NCI-H748 treated with DMSO at 0.1 percent for 48 hours (cell line): ENCODE measurements around the gene CDK19.

Experiments used
- DNase-seq: peaks from one replicate; lab custom pipeline; 2025; lab: John Stamatoyannopoulos, UW

Gene CDK19

GRCh38 chr6:110658631-110659211, 156.5 kb downstream of the CDK19 start:
- DNase-seq = no peak

DNA sequence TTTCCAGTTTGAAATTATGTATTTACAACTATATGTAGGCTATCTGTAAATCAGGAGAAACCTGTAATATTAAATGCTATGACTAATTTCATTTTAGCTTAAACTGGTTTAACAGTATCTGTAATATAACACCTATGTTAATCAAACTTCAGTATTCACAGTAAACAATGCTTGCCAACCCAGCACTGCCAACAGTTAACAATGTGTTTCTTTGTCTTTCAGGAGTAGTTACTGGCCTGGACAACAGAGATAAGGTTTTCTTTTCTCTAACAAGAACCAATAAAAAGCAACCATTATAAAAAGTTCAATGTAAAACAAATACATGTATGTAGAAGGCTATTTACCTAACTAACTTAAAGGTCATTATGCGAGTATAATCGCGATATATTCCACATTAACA, 158.8 kb downstream of the CDK19 start:
- DNase-seq = peak; percentile 71

DNA sequence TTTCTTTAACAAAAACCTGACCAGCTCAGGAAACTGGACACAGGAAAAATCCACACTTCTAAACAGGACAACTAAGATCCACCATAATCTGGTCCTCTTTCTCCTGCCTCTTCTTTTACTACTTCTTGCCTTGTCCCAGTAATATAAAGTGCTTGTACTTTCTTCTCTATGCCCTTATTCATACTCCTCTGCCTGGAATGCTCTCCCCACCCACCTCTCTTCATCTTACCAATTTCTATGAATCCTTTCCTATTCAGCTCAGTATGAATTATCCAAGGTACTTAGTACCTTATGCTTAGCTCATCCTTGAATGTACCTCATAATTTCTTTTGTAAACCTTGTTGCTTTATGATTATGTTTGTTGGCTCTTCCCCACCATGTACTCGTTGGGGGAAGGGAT, 159.4 kb downstream of the CDK19 start:
- DNase-seq = no peak

GRCh38 chr6:110654096-110654820, 161.0 kb downstream of the CDK19 start:
- DNase-seq = peak; percentile 40

DNA sequence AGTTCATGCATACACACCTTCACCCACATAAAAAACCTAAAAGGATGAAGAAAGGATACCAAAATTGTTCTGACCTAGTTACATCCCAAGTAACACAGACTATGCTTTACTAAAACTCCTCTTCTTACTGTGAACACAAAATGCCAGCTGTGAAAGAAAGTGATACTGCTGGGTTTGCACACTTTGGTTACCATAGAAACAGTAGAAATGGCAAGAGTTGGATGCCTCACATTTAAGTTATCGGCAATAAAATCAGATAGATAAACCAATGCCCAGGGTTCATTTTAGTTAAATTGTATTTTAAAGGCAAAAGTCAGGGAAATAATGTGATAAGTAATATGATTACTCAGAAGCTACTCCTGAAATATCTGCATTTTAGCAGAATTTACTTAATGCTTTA, 161.9 kb downstream of the CDK19 start:
- peak; percentile 68 for DNase-seq

GRCh38 chr6:110652520-110652919, 162.7 kb downstream of the CDK19 start:
- no peak for DNase-seq

DNA sequence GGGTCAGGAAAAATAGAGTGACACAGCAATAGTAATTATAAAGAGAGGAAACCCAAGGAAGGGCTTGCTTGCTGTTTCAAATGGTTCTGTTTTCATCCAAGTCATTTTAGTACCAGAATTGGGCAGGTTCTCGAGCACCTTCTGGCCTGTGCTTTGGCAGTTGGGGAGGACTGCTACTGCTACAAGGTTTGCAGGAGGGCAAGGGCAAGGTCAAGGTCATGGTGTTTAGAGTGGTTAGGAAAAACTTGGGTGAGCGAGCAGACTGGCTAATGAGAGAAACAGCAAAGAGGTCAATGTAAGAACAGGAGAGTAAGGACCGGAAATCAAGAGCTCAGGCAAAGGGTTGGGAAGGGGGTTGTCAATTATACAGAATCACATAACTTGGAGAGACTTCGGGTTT, 164.5 kb downstream of the CDK19 start:
- no peak for DNase-seq

DNA sequence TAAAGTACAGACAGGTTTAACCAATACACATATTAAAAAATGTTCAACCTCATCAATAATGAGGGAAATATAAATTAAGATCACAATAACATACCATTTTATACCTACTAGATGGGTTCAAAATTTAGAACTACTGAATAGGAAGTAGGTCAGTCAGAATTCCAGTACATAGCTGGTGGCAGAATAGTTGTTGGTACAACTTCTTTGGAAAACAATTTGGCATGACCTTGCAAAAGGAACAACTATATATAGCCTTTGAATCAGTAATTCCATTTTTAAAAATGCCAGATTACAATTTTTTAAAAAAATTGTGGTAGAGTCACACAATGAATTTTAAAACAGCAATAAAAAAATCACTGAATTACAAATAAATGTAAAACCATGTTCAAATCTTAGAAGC, 165.6 kb downstream of the CDK19 start:
- DNase-seq = no peak

GRCh38 chr6:110646951-110647910, 168.0 kb downstream of the CDK19 start:
- no peak for DNase-seq

DNA sequence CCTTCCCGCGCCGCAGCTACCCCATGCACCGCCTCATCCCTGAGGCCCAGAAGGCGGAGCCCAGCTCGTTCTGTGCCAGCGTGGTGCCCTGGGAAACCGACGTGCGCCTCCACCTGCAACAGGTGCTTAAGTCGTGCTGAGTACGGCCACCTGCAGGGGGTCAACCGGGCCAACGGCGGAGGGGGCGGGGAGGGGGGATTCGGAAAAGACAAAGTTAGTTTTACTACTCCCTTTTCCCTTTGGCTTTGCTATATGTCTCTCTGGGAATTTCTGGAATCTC, 168.9 kb downstream of the CDK19 start:
- DNase-seq = no peak

DNA sequence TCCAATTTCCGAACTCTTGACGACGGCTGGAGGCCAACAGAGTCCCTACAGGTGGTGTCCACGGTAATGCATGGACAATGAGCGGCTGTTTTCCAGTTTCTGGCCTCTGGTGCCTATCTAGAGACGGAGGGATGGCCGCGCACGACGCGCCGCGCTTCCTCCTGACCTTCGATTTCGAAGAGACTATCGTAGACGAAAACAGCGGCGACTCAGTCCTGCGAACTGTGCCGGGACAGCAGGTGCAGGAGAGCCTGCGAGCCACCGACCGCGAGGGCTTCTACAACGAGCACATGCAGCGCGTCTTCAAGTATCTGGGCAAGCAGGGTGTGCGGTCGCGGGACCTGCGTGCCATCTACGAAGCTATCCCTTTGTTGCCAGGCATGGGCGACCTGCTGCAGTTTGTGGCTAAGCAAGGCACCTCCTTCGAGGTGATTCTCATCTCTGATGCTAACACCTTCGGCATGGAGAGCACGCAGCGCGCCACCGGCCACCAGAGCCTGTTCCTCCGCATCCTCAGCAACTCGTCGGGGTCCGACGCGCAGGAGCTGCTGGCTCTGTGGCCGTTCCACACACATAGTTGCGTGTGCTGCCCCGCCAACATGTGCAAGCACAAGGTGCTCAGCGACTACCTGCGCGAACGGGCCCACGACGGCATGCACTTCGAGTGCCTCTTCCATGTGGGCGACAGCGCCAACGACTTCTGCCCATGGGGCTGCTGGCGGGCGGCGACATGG, 169.4 kb downstream of the CDK19 start:
- DNase-seq = no peak

DNA sequence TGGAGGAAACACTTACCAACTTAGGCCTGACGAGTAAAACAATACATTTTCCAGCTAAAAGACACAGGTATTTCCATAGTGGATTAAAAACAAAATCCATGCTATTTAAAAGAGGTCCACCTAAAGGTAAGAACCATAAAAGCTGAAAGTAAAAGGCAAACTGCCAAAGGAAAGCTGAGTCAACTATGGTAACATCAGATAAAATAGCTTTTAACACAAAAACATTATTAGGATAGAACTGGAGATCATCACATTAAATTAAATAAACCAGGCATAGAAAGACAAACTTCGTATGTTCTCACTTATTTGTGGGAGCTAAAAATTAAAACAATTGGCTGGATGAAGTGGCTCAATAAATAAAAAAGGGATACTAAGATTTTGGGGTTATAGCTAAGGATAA, 172.1 kb downstream of the CDK19 start:
- DNase-seq = no peak

DNA sequence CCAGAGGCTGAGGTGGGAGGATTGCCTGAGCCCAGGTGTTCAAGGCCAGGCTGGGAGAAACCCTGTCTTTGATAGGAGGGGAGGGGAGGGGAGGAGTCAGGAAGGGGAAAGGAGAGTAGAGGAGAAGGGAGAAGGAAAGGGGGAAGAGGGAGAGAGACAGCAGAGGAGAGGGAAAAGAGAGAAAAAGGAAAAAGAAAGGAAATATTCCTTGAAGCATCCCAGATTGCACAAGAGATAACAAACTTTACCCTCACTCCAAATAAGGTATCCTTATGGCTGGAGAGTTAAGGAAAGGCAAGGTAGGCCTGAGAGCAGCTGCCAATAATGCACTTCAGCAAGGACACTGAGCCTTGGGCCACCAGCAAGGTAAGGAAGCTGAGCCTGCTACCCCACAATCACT, 172.6 kb downstream of the CDK19 start:
- DNase-seq = no peak

- DNase-seq = no peak
These were observed 178.5 kb downstream of the CDK19 start for GRCh38 chr6:110636781-110637180.

DNA sequence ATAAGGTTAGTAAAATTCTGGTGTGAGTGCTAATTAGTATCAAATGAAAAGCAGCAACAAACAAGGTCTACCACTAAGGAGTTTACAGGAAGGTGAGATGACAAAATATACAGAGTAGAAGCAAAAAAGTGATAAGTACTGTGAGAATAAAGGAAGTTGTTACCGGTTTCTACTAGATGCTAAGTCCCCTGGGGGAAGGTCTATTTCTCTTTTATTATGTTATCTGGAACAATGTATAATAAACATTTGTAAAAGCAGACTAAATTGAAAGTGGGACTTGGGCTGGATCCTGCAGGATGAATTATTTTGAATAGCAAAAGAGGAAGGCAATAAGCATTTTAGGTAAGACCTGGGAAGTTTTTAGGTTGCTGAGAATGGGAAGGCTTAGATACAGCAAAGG, 180.2 kb downstream of the CDK19 start:
- no peak for DNase-seq

DNA sequence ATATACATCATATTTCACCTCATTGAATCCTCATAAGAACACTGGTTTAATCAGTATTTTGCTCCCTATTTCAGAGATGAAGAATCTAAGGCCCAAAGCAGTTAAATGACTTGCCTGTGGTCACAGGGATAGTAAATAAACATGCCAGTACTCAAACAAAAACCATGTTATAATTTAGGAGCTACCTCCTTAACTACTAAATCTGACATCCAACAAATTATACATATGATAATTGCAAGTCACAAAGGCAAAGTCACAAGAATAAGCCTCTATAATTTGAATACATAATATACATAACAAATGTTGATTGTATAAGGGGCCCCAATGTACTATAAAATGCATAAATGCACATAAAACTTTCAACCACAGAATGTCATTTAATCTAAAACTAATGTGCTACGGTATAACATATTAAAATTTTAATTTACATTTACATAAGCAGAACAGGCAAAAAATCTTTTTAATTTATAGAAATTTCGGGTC, 181.5 kb downstream of the CDK19 start:
- no peak for DNase-seq

DNA sequence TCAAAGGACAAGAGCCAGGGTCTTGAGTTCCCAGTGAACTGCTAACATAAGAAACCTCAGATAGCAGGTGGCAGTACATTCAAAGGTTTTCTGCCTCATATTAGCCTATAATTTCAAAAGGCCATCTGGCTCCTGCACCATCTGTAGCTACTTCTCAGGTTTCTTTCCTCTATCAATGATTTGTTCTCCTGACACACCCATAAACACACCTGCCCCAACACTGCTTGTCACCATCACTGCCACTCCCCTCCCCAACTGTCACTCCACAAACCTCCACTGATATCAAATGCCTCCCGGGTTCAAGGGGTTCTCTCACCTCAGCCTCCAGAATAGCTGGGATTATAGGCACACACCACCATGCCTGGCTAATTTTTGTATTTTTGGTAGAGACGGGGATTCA, 186.1 kb downstream of the CDK19 start:
- DNase-seq = peak; percentile 95

GRCh38 chr6:110628330-110628729, 186.9 kb downstream of the CDK19 start:
- DNase-seq = no peak

- DNase-seq = no peak
These were observed 188.8 kb downstream of the CDK19 start for GRCh38 chr6:110626442-110626841.

DNA sequence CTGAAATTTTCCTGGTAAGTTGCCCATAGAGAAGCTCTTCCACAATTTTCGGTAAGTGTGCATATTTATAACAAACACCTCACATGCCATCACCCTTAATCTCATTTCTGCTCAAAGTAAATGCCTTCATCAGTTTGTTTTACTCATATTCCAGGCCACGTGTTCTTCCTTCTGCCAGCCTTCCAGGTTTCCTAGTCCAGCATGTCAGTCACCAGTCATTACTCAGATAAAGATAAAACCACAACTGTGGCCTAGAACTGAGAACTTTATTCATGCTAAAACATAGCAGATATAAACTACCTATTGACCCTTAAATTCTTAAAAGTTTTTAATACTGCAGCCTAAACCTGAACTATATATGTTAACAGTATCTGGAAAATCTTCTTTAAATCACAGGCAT, 189.4 kb downstream of the CDK19 start:
- DNase-seq = no peak

DNA sequence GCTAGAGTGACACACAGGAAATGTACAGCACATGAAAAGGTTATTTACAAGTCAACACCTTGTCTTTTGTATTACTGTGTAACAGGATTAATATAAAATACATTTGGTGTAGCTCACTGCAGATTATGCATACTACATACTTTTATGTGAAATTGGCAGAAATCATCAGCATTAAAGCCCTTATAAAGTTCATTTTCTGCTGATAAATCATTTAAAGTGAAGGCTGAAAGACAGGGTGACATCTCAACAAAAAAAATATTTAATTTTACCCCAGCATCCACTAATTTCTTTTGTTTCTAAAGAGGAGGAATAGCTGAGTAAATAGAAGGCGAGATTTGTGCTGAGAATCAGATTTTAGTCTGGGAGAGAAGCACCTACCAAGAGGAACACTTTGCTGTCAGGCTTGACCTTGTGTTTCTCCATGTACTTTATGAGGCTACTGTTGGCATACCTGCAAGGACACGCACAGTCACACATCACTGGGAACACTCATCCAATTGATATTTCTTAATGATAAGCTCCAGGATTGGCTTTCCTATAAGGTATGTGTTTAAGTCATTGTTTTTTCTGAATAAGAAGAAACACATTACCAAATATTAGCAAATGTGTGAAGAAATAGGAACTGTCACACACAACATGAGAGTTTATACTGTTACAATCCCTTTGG, 192.2 kb downstream of the CDK19 start:
- DNase-seq = no peak

- no peak for DNase-seq
These were observed 194.2 kb downstream of the CDK19 start for GRCh38 chr6:110621061-110621460.
